Measurements from ENCODE around the gene GDF15. TPM values are rescaled to one million over a fixed set of nuclear protein-coding genes. Genes with fewer than 3 reads are reported as not detected.

GDF15 gene
- total and polyA plus RNA-seq, 2 experiments from 2014 or later, result 12.6 to 19.8 TPM

DNA sequence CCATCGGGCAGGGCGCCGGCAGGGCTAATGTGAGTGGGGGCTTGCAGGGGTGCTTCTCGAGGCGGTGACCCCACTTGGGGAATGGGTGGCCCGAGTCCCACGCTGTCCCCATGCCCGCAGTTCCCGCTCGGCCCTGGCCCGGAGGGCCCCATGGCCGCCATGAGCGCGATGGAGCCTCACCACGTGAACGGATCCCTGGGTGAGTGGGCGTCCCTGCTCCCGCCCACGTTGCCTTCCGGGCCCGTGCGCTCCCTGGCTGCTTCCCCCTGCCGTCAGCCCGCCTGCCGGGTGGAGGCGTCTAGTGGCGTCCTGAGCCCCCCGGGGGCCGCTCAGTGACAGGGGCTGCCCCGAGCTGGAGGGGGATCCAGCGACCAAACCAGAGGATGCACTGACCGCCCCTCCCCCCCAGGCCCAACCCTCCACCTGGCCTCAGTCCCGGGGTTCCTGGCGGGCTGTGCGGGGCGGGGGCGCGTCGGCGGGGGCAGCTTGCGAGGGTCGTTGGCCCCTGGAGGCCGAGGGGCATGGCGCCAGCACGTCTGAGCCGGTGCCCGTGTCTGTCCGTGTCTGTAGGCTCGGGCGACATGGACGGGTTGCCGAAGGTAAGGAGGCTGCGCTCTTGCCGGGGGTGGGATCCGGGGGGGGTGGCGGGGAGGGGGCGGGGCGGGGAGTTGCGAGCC, 47.2 kb downstream of the GDF15 start:
- no peaks in the 10 kb centered on the region for H3K36me3 ChIP-seq (ENCODE audit: insufficient read depth)
- peaks cover 25% of the 10 kb centered on the region for H3K27me3 Mint-ChIP-seq (ENCODE audit: insufficient read depth, low read depth, poor library complexity)
- H3K36me3 Mint-ChIP-seq (ENCODE audit: low read depth), result peaks cover 18% of the 10 kb centered on the region
- H3K27me3 ChIP-seq (ENCODE audit: insufficient read depth), result no peaks in the 10 kb centered on the region
- no peak for ATAC-seq
- H3K27ac ChIP-seq (ENCODE audit: low read depth), result no peak overlapping the region
- TF ChIP-seq NANOG (IDR thresholded peaks at IDR 0.05; ENCODE audit: borderline replicate concordance) (no peak), POLR2AphosphoS5 (IDR thresholded peaks at IDR 0.05; ENCODE audit: low read depth) (peak; percentile 28; the same call in 1 of the 2 replicates)
- no peaks in the 10 kb centered on the region for H3K9me3 Mint-ChIP-seq
- H3K9me2 ChIP-seq (ENCODE audit: insufficient read depth), result no peaks in the 10 kb centered on the region
- H3K4me1 Mint-ChIP-seq, result peaks cover 19% of the 10 kb centered on the region
- no peak overlapping the region for H2AFZ ChIP-seq
- peak overlapping the region; percentile 86 for H3K4me2 ChIP-seq
- DNase-seq (ENCODE audit: low spot score), result peak; percentile 70
- no peaks in the 10 kb centered on the region for H3K79me2 ChIP-seq (replicated peaks; ENCODE audit: insufficient read depth)
- H3K27ac Mint-ChIP-seq, result no peak overlapping the region
- H3K4me3 ChIP-seq, result peak overlapping the region; percentile 66
- peaks cover 20% of the 10 kb centered on the region for H3F3A ChIP-seq (replicated peaks; ENCODE audit: low read depth)
- peaks cover 44% of the 10 kb centered on the region for H3K4me1 ChIP-seq (ENCODE audit: insufficient read depth)
- peak overlapping the region; percentile 66 for H3K4me3 Mint-ChIP-seq
- peaks cover 3% of the 10 kb centered on the region for H4K20me1 ChIP-seq (replicated peaks; ENCODE audit: insufficient read depth)

DNA sequence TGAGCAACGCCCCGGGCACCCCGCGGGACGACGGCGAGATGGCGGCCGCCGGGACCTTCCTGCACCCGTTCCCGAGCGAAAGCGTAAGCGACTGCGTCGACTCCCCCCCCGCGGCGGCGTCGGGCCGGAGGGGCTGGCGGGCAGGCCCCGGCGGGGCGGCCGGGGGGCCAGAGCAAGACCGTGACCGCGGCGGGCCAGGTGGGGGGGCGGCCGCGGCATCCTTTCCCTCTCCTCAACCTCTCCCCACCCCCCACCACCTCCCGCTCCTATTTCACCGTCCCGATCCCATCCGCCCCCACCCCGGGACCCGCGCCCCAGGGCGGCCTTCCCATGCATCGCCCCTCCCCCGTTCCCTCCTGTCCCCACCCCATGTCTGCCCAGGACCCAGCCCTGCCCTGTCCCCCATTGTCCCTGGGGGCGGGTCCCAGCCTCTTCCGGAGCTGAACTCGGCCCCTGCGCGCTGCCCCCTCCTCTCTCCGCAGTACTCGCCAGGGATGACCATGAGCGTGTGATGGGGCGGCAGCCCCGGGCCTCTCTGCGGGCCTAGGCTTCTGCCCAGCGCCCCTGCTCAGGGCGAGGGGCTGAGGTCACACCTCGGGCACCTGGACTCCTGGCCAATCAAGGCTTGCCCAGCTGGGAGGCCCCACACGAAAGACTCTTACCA, 47.9 kb downstream of the GDF15 start:
- DNase-seq (ENCODE audit: low spot score), result peak; percentile 85
- no peaks in the 10 kb centered on the region for H3K9me2 ChIP-seq (ENCODE audit: insufficient read depth)

More for the DNA sequence above, 47.9 kb downstream of the GDF15 start:
- peak overlapping the region; percentile 66 for H3K4me3 Mint-ChIP-seq
- TF ChIP-seq, protein P1, sequence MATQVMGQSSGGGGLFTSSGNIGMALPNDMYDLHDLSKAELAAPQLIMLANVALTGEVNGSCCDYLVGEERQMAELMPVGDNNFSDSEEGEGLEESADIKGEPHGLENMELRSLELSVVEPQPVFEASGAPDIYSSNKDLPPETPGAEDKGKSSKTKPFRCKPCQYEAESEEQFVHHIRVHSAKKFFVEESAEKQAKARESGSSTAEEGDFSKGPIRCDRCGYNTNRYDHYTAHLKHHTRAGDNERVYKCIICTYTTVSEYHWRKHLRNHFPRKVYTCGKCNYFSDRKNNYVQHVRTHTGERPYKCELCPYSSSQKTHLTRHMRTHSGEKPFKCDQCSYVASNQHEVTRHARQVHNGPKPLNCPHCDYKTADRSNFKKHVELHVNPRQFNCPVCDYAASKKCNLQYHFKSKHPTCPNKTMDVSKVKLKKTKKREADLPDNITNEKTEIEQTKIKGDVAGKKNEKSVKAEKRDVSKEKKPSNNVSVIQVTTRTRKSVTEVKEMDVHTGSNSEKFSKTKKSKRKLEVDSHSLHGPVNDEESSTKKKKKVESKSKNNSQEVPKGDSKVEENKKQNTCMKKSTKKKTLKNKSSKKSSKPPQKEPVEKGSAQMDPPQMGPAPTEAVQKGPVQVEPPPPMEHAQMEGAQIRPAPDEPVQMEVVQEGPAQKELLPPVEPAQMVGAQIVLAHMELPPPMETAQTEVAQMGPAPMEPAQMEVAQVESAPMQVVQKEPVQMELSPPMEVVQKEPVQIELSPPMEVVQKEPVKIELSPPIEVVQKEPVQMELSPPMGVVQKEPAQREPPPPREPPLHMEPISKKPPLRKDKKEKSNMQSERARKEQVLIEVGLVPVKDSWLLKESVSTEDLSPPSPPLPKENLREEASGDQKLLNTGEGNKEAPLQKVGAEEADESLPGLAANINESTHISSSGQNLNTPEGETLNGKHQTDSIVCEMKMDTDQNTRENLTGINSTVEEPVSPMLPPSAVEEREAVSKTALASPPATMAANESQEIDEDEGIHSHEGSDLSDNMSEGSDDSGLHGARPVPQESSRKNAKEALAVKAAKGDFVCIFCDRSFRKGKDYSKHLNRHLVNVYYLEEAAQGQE (IDR thresholded peaks at IDR 0.05; ENCODE audit: unreplicated experiment), result no peak
- peak; percentile 84 for TF ChIP-seq POLR2AphosphoS5 (IDR thresholded peaks at IDR 0.05; ENCODE audit: low read depth)
- Histone ChIP-seq H3K4me2 (peak overlapping the region; percentile 83), H3K79me2 (replicated peaks; ENCODE audit: insufficient read depth) (no peaks in the 10 kb centered on the region), H2AFZ (no peak overlapping the region), H3K36me3 (ENCODE audit: insufficient read depth) (no peaks in the 10 kb centered on the region), H3F3A (replicated peaks; ENCODE audit: low read depth) (peaks cover 20% of the 10 kb centered on the region; the same call in 1 of the 2 replicates), H3K27ac (ENCODE audit: low read depth) (no peak overlapping the region), H3K27me3 (ENCODE audit: insufficient read depth) (no peaks in the 10 kb centered on the region), H3K4me3 (peak overlapping the region; percentile 66), H4K20me1 (replicated peaks; ENCODE audit: insufficient read depth) (peaks cover 3% of the 10 kb centered on the region), H3K4me1 (ENCODE audit: insufficient read depth) (peaks cover 42% of the 10 kb centered on the region)
- H3K9me3 Mint-ChIP-seq, result no peaks in the 10 kb centered on the region
- H3K36me3 Mint-ChIP-seq (ENCODE audit: low read depth), result peaks cover 18% of the 10 kb centered on the region
- H3K27me3 Mint-ChIP-seq (ENCODE audit: insufficient read depth, low read depth, poor library complexity), result peaks cover 30% of the 10 kb centered on the region
- no peak overlapping the region for H3K27ac Mint-ChIP-seq
- peak; percentile 4 for ATAC-seq
- H3K4me1 Mint-ChIP-seq, result peaks cover 24% of the 10 kb centered on the region

Measured in GM23338 (cell line).